Stimulated activated CD8-positive, alpha-beta memory T cell treated with anti-CD3 and anti-CD28 coated beads, Interleukin-7, amount 100 ng/mL, for 4 hours (primary cell): Measurements from ENCODE around the gene JAZF1.
"Not testable (repeated sequence)": the region's sequence is repeated elsewhere in the genome, so short reads cannot be mapped to it uniquely, and the experiment has no call there.

Experiments
- DNase-seq, 2 donors: peaks; one replicate each; pipeline ENCODE4 v3.0.0-alpha.2; 2020; ENCODE audit warnings: low read depth in 2 of 2

The JAZF1 gene

DNA sequence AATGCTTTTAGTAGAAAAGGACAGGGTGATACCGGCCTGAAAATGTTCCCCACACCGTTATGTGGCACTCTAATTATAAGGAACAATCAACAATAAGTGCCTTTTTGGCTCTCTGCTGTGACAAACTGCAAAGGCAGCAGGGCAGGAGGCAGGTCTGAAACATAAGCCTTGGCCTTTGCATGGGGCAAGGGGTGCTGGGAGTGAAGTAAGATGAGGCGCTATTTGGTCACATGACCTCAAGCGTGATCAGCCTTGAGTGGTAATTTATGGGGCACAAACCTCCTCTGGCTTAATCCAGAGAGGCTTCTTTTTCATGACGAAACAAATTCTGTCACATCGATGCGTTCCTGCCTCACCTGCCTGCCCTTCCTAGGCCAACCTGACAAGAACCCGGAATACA lies 237.9 kb downstream of the JAZF1 start:
- DNase-seq: no peak

DNA sequence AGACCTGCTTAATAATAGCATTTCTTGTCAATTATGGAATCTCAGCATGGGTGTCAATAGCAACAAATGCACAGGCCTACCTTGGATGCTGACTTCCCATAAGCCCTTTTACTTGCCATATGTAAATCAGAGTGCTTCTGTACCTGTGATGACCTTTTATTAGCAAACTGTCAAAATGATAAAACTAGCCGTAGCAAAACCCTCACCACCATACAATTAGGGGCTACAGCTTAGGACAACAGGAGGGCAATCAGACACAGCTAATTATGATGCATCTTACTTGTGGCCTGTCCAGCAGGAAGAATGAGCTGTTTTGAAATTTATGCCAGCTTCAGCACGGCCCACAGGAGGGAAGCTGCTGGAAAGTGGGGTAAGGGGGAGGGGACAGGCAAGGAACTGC lies 239.1 kb downstream of the JAZF1 start:
- no peak for DNase-seq

DNA sequence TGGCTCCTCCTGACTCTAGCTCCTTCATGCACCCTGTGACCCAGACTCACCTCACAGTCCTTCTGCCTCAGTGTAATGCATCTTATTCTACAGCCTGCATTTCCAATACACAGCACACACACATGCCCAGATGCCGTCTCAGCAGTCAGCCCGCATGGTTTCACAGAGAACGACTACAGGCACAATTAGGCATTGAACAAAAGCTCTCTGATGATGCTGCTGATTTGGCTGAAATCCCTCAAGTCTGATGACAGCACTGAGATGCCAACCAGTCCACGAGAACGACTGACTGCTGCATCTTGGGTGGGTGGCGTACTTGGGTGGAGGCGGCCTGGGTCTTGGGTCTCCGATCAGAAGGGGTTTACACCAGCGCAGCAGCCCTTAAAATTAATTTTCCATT lies 240.3 kb downstream of the JAZF1 start:
- no peak for DNase-seq

DNA sequence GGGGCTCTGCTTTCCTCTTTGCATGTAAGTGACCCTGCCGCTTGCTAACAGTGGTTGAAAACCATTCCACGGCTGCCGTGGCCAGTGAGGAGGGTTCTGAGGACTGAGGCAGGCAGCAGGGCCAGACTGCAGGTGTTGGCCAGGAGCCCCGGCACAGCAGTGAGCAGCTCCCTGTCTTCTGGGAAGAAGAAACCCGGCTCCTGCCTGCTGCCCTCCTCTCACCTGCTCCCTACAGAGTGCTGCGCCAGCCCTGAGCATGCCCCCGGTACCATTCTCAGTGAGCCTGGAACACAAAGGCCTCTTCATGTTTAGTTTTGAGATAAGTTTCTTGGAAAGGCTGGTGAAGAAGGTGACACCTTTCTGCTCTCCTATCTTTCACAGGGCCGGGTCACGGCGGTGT lies 240.7 kb downstream of the JAZF1 start:
- DNase-seq: no peak

DNA sequence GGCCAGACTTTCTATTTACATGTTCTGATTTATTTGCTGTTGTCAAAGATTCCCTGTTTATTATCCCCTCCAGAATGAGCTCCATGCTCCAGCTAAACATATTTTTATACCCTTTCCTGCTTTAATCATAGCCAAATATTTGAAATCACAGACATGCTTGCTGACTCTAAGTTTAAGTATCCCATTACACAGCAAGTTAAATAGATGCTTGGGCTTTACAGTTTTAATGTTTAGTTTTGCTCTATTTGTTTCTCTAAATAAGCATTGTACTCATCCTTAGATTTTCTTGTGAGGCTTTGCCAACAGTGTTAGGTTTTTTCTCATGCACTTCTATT lies 243.9 kb downstream of the JAZF1 start:
- no peak for DNase-seq

DNA sequence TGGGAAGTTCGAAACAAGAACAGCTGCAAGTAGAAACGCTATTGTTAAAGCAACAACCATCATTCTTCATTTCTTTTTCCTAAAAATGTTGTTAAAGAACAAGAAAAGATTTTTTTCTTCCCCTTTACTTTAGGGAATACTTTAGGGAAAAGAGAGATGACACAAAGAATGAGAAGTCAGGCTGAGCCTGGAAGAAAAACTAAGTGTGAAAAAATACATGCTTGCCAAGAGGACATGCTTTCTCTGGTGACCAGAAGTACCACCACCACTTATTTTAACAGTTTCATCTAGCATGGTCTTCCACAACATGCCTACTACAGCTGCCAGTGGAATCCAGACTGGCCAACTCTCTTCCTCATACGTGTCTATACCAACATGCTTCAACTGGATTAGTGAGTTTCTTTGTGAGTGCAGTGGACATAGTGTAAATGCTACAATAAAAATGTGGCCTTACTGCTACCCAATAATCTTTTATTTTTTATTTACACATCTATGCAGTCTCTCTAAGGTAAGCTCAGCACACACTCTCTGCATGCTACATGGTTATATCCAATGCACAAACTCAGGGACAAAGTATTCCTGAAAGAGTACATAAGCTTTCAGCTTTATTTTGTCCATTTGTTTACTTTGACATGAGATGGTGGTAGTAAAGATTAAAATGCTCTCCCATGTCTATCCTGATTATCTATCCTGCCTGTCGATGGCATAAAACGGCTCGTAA lies 244.4 kb downstream of the JAZF1 start:
- no peak for DNase-seq

DNA sequence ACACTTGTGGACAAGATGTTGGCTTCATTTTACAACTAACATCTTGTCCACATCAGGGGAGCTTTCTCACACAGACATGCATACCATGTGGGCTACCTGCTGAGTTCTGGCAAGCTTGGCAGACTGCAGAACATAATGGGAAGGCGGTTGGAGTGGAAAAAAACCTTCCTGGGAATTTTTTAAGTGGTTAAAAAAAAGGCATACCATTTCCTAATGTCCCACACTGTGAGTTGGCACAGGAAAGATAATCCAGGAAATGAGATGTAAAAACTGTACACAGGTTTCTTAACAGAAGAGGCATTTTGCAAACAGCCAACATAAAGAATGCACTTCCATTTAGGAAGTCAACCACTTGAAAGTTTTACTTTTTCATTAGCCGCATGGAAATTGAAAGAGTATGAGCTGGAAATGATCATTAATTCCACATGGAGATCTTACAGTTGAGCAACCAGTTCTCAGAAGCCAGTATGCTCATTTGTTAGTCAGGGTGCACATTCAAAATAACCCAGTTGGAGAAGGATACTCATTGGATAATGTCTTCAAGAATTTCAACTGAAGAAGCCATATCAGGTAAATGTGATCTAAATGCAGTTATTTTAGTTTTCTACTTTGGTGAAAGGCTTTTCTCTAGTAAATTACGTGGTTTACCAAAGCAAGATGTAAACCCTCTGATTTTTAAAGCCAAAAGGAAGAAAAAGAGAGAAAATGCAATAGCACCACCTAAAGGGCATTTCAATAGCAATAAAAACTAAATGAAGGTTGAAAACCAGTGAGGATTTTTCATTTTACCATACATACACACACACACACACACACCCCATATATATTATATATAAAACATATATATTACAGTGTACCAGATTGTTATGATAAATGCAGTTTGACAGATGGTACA lies 246.7 kb downstream of the JAZF1 start:
- no peak for DNase-seq

DNA sequence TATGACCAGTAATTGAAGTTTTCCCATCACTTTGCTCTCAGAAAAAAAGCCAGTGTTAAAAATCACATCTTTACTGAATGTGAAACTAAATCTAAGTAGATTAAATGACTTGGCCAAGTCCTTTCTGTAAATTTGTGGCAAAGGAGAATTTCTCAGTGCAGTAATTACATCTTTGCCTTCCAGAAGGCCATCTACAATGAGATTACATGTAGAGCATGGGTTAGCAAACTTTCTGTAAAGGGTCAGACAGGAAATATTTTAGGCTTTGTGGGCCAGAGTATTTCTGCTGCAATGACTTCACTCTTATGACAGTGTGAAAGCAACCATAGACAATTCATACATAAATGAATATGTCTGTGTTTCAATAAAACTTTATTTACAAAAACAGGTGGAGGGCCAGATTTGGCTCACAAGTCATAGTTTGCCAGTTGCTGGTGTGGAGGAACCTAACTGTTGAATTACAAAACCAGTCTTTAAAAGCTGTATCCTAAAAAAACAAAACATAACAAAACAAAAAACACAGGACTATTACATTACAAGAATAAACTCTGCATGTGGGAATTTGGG lies 249.6 kb downstream of the JAZF1 start:
- no peak for DNase-seq

DNA sequence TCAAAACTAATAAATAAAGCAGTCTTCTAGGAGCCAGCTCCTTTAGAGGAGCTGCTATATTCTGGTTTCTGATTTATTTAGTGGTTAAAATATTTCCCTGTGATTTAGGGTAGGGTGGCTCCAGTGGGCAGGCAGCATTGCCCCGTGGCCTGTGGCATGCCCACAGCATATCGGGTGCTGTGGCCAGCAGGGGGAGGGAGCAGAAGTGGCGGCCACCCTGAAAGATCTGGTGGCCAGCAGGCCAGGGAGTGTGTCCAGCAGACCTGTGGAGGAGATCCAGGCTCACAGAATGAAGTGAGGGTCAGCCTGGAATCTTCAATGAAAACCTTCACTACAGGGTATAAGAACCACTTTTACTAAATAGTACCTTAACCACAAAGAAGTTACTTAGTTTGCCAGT lies 251.5 kb downstream of the JAZF1 start:
- no peak for DNase-seq

DNA sequence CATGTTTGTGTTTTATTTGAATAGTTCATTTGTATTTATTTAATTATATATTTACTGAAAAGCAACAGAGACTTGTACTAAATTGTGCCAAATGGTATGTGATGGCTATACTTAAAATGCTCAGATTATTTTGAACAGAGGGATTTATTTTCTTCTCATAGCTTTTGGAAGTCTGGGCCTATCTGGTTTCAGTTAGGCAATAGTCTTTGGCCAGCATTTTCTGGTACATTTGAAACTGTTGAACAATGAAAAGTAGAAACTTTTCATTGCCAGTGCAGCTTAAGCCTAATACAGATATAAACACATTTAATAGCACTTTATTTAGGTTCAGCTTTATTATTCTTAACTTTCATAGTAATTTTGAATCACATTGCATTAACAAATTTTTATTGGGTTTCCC lies 252.6 kb downstream of the JAZF1 start:
- no peak for DNase-seq

DNA sequence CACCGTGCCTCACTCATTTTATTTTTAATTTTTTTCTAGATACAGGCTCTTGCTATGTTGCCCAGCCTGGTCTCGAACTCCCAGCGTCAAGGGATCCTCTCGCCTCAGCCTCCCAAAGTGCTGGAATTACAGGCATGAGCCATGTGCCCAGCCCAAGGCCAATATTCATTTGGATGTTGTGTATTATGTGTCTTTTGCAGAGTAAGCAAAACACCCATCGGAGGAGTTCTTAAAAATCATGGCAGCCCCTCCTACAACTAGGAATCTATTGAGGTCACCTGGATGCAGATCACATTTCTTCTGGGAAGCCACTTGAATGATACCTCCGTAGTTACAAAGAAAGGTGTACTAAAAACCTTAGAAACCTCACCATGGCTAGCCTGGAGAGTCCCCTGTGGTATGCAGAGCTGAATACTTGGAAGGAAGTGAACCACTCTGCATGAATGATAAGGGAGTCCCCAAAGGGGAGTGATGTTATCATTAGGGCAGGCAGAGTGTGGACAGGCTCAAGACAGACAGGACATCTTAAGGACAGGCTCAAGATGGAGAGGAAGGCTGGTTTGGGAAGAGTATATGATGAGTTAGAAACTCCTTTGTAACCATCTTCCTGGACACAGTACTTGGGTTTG lies 254.9 kb downstream of the JAZF1 start:
- DNase-seq: no peak

DNA sequence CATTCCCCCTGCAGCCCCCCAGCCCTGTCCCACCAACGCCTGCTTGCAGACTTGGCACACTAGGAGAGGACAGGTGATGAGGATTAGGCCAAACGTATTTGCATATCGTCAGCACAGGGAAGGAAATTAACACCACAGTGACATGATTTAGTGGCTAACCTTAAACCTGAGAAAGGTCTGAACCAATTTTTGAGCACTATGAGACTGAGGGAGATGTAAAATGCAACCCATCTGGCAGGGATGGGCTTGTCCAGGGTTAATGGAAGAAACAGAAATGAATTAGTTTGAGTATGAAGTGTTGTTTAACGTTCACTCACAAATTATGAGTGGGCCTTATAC lies 257.0 kb downstream of the JAZF1 start:
- no peak for DNase-seq

DNA sequence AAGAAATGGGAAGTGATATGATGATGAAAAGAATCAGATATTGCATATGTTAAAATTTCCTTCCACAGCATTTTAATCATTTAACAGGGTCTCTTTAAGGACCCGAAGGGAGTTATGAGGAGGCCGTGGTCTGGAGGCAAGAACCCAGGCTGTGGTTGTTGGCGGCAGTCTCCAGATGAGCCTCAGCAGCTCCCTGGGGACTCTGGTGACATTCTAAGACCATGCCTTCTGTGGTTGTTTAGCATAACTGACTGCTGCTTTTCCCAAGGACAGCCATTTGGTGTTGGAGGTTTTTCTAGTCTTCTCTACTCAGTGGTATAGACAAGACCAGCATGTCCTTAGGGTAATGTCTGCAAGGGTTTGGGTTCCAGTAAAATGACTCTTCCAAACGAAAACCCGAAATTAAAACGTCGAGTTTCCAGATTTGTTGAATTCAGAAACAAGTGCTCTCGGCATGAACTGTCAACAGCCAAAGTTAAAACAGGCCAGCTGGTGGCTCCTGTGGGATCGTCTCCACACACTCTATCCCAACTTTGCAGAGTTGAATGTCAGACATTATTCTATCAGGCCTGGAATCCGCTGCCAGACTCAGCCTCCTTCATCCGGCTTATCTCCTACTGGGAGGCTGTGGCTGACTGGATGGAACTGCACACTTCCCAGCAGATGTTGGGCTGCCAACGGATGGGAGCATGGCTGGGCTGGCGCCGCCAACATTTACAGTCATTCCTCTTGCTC lies 257.5 kb downstream of the JAZF1 start:
- no peak for DNase-seq

DNA sequence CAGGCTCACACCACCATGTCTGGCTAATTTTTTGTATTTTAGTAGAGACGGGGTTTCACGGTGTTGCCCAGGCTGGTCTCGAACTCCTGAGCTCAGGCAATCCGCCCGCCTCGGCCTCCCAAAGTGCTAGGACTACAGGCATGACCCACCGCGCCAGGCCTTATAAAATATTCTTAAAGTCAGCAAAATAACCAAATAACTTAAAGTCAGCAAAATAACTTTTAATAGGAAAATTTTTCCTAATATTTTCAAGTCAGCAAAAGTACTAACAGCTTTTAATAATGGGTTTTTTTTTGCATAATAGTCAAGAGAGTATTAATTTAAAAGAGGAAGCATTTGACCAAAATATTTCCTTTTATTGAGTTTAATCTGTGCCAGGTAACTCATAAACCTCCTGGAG lies 258.2 kb downstream of the JAZF1 start:
- not testable (repeated sequence) for DNase-seq

DNA sequence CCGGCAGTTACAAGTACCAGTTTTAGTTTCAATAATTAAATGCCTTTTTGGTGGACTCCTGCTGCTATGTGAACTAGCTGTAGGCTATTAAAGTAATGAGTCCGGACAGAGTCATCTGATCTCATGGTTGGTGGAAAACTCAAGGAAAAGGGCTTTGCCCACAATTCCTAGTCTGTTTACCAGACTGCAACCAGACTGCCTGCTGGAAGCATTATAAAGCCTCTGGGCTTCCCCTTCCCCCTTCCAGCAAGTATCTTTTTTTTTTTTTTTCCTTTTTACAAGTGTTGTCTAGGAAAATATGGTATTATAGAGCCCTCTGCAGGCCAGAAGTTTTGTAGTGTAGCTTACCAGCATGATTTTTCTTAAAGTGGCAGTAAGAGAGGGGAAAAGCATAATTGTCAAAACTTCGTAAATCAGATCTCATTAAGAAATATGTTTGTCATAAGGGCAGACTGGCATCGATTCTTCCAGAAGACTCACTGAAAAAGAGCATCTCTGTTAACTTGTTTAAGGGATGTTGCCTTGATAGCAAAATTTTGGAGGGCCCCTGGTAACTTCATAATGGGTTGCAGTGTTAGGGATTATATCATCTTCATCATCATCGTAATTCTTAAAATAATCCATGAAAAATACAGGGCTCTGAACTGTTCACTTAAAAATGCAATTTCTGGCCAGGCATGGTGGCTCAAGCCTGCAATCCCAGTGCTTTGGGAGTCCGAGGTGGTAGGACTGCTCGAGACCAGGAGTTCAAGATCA lies 259.3 kb downstream of the JAZF1 start:
- no peak for DNase-seq

DNA sequence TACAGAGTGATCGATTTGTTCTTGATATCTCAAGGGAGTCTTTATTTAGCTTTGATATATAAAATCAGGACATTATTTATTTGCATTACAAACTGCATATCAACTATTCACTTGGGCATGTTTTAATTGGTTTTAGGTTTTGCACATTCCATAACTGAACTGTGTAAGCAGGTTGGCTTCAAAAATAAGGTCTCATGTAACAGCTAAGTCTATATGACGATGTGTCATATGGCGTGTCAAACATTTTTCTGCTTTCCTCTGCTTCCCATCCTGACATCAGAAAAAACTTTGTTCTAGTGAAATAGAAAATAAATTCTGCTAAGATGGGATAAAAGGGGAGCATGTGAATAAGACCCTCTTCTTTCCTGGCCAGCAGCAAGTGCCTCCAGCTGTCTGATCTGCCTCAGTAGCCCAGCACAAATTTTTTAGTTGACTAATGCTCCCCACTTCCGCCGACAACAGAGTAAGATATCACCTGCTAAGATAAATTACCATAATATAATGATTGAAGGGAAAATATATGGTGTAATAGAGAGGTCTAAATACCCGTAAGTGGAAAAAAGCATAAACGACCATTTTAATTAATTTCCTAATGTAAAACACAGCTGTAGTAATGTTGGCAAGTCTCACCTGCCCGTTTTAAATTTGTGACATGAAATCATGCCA lies 260.2 kb downstream of the JAZF1 start:
- no peak for DNase-seq

DNA sequence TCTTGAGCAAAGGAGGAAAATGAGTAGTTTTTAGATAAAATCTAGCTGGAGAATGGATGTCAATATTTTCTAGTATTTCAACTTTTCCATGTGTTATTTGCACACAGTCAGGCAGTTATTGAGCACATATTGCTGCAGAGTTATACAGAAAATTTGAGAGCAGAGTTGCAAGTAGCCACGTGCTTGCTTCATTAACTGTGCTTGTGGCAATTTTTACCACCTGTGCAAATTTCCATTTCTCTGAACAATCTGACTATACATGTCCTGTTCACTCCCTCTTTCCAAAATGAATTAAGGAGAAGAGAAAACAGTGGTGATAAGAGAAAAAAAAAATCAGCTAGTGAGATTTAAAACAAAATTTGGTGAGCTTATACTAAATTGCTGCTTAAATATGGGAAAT lies 262.1 kb downstream of the JAZF1 start:
- DNase-seq: no peak

DNA sequence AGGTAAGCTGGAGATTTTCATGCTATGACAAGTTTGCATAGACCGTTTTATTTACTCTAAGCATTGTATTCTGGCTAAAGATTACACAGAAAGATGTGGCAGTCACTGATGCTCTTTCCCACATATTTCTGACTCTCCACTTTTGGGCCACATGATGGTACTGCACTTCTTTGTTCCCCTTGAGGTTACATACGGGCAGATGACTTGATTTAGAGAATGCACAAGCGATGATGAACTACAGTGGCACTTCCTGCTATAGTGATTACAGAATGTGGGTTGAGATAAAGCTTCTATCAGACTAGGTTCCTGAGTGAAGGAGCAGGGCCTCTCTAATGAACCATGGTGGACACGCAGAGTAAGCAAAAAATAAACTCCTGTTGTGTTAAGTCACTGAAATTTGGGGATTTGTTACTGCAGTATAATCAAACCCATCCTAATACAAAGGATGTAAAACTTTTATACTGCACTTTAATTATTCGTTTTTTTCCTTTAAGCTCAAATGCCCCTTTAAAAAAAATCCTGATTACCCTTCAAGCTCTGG lies 262.8 kb downstream of the JAZF1 start:
- DNase-seq: no peak

DNA sequence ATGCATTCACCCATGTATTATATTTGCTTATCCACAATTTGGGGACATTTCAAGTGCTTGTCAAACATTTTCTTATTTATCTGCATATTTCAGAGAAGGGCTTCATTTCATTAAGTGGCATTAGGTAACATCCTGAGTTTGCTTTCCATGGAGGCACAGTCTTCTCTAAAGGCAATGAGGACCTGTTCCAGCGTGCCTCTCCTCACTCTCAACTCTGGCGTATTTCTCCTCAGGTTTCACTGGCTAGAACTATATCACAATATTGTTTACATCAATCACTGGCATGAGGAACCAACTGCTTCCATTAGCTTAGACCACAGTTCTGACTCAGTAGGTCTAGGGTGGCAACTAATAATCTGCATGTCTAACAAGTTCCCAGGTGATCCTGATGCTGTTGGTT lies 263.5 kb downstream of the JAZF1 start:
- no peak for DNase-seq

DNA sequence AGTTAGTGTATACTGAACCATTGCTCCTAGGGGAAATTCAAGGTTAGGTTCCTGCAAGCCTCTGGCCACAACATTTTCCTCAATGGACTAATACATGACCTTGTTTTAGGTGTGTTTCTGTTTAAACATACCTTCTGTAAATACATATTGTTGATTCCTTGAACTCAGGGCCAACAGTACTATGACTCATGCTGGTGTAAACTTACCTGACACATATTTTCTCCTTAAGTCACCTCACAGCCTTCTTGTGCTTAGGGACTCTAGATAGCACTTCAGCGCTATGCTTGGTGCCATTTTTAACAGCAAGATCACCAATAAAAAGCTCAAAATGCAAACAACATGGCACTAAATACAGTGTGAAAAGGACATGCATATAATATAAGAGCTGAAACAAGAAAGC lies 264.2 kb downstream of the JAZF1 start:
- DNase-seq: no peak

DNA sequence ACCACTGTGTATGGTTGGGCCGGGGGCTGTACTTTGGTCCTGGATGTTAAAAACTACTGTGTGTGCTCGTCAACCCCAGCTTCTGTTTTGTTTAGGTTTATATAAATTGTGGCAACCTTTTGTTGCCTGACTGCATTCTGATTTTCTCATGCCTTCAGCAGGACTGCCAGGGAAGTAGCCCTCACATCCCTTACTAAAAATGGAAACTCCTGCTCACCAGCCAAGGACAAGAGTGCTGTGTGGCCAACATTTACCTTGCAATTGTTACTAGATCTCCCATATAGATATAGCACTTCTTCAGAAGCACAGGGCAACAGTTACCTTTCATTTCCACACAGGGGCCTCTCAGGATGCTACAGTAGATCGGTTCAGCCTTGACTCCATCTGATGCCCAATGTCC lies 266.2 kb downstream of the JAZF1 start:
- DNase-seq: no peak
